Right cardiac atrium (tissue), 5 donors: ENCODE measurements around the gene METTL6. TPM values are rescaled to one million over a fixed set of nuclear protein-coding genes. Genes with fewer than 3 reads are reported as not detected.
A peak's percentile ranks its signal among the peaks of the same experiment; 100 is the strongest.
"Not testable (repeated sequence)": the region's sequence is repeated elsewhere in the genome, so short reads cannot be mapped to it uniquely, and the experiment has no call there.

Experiments
- ATAC-seq, 2 donors: fragments of 200-7000 bp; cut with Tn5 transposase; one replicate each; pipeline versions ENCODE4 v1.8.0 to v1.9.1; 2020; ENCODE audit warnings: moderate library complexity in 2 of 2, mild to moderate bottlenecking in 1 of 2
- DNase-seq, 3 donors: peaks; one replicate each; pipeline ENCODE4 v3.0.0-alpha.2; 2020
- H3K27ac ChIP-seq: one replicate; pipeline ENCODE4 v1.5.1; 2013; ENCODE audit warnings: mild to moderate bottlenecking, low read length, control low read depth, moderate library complexity
- H3K27me3 ChIP-seq: one replicate; pipeline ENCODE4 v1.6.1; 2013; ENCODE audit not compliant: control insufficient read depth, insufficient read depth
- H3K4me1 ChIP-seq: one replicate; pipeline ENCODE4 v1.6.1; 2013; ENCODE audit warnings: low read length; ENCODE audit not compliant: control insufficient read depth, insufficient read depth
- H3K4me3 ChIP-seq: one replicate; pipeline ENCODE4 v1.5.1; 2013; ENCODE audit warnings: low read length, control low read depth
- H3K9me3 ChIP-seq: one replicate; pipeline ENCODE4 v1.6.1; 2013; ENCODE audit warnings: low read length; ENCODE audit not compliant: control insufficient read depth
- WGBS: extraction: QIAGEN DNeasy Blood & Tissue Kit; methylation state at CpG from one replicate; pipeline ENCODE4 v1.1.7; 2013; 5-methylcytosine and 5-hydroxymethylcytosine counted together
- intact Hi-C, 4 donors: fragments of 100-400 bp; cut with DNase I; formaldehyde crosslinking; loops; one replicate each; pipeline versions ENCODE4 v1.11.0 to v1.14.0; 2022 to 2023
- polyA plus RNA-seq: library from polyadenylated mRNA; stranded (reverse); fragments of 200-250 nt; gene quantifications from one replicate; pipeline ENCODE4 v1.2.3, GENCODE V29; 2013
- total RNA-seq, 4 donors: library from RNA; stranded (reverse); fragmentation: NEBNext Ultra II Directional; extraction: Animal tissue kit (Norgen Biotek cat#: 25700); gene quantifications; one replicate each; pipeline ENCODE4 v1.2.1, GENCODE V29; 2021
- donor health status: healthy with polysubstance abuse.
- donor health status: DM: no; HTN: yes; CAD: no.
- donor health status: DM: no; HTN: no; CAD: no.
- donor health status: DM: no; HTN: yes; CAD: no; lungs with severe emphysema.
- donor health status: DM: yes; HTN: yes; CAD: no.

Gene METTL6
- total and polyA plus RNA-seq, 5 donors = 8.3 to 11.8 (median 10.4) TPM

GRCh38 chr3:15367059-15367458, 60.3 kb downstream of the METTL6 start:
- Histone ChIP-seq H3K9me3 (no peaks in the 10 kb centered on the region), H3K4me3 (no peak overlapping the region), H3K4me1 (no peaks in the 10 kb centered on the region), H3K27ac (no peak overlapping the region), H3K27me3 (no peaks in the 10 kb centered on the region)
- DNase-seq = no peak
- ATAC-seq = no peak
- 48% methylated on average over 1 of the region's 1 CpG for WGBS
- intact Hi-C loops = no loop called here

- WGBS = 32% methylated on average over 6 of the region's 6 CpGs
- H3K4me3 ChIP-seq, H3K9me3 ChIP-seq, H3K27ac ChIP-seq, ATAC-seq, intact Hi-C loops, H3K27me3 ChIP-seq, H3K4me1 ChIP-seq: not testable (repeated sequence)
- peak in 2 of 3 donors; percentile 26 to 52 for DNase-seq
These were observed 63.3 kb downstream of the METTL6 start for GRCh38 chr3:15364078-15364477.

GRCh38 chr3:15361494-15362214, 65.7 kb downstream of the METTL6 start:
- WGBS = 59% methylated on average over 11 of the region's 11 CpGs
- no peaks in the 10 kb centered on the region for H3K27me3 ChIP-seq
- H3K4me3 ChIP-seq = no peak overlapping the region
- DNase-seq (peak in 1 of 3 donors; percentile 53), ATAC-seq (peak; percentile 42 to 48)
- no peaks in the 10 kb centered on the region for H3K4me1 ChIP-seq
- H3K9me3 ChIP-seq = no peaks in the 10 kb centered on the region
- H3K27ac ChIP-seq = no peak overlapping the region
- intact Hi-C loops = no loop called here

DNA sequence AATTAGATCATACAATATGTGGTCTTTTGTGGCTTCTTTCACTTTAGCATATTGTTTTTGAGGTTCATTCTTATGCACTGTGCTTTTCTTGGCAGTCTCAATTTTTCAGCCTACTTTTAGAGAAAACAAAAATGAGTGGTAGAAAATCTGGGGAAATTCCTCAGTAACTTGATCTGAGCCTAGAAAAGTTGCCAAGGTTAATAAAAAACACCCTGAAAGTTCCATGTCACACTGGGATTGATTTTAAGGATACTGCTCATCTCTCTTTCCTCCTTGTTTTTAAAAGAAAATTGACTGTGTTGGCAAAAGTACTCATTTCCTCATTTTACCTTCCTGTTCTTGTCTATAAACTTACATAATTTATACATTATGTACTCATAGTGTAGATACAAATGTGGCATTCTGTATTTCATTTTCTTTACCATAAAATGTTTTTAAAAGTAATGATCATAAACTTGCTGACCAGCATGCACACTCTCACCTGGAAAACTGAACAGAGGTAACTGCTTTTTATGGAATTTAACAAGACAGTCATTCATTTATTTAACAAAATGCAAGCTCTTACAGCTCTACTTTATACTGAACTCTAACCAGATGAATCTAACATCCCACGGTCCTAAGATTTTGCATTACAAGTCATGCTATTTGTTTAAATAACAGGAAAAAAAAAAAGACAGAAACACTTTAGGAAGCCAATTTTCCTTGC, 66.4 kb downstream of the METTL6 start:
- Histone ChIP-seq H3K4me1 (no peaks in the 10 kb centered on the region), H3K27me3 (no peaks in the 10 kb centered on the region), H3K4me3 (no peak overlapping the region), H3K27ac (no peak overlapping the region), H3K9me3 (no peaks in the 10 kb centered on the region)
- DNase-seq = no peak
- WGBS = 46% methylated on average over 1 of the region's 1 CpG
- intact Hi-C loops = no loop called here
- peak; percentile 21 to 27 for ATAC-seq

Other genes starting within 250 kb of the METTL6 start
- gene CAPN7, start 221.3 kb downstream of the METTL6 start, total RNA-seq = 10 to 100 TPM; 28.5 to 33.7 (median 30.9) TPM
- gene CAPN7, start 221.3 kb downstream of the METTL6 start, polyA plus RNA-seq = 13.2 TPM
- 10 to 100 TPM; 13.6 to 26.6 (median 15.7) TPM for gene SH3BP5, start 95.0 kb downstream of the METTL6 start, total RNA-seq
- 12.9 TPM for gene SH3BP5, start 95.0 kb downstream of the METTL6 start, polyA plus RNA-seq
- 10 to 100 TPM in 1 of 4 donors, 1 to 10 TPM in 3; 6.7 to 13.1 (median 8.3) TPM for gene EAF1, start 54 bp upstream of the METTL6 start, total RNA-seq
- 3.3 TPM for gene EAF1, start 54 bp upstream of the METTL6 start, polyA plus RNA-seq
- gene COLQ, start 94.2 kb upstream of the METTL6 start, total RNA-seq = 10 to 100 TPM in 1 of 4 donors, 1 to 10 TPM in 3; 1.7 to 18.9 (median 3.4) TPM
- gene COLQ, start 94.2 kb upstream of the METTL6 start, polyA plus RNA-seq = 4.3 TPM
- 10 to 100 TPM; 10.8 to 16.8 (median 13.8) TPM for gene HACL1, start 174.0 kb upstream of the METTL6 start, total RNA-seq
- 9.7 TPM for gene HACL1, start 174.0 kb upstream of the METTL6 start, polyA plus RNA-seq
- 10 to 100 TPM; 10.1 to 13.5 (median 10.9) TPM for gene BTD, start 174.2 kb upstream of the METTL6 start, total RNA-seq
- gene BTD, start 174.2 kb upstream of the METTL6 start, polyA plus RNA-seq = 8.0 TPM